Pancreas (tissue), 10 donors: Measurements from ENCODE around the gene TMEM45A. TPM values are rescaled to one million over a fixed set of nuclear protein-coding genes. Genes with fewer than 3 reads are reported as not detected.

Experiments
- ATAC-seq, 4 donors: fragments of 200-7000 bp; cut with Tn5 transposase; one replicate each; pipeline versions ENCODE4 v1.8.0 to v1.9.1; 2020; ENCODE audit warnings: mild to moderate bottlenecking in 4 of 4, moderate library complexity in 4 of 4
- DNase-seq, 6 donors: peaks; one replicate each; pipeline ENCODE4 v3.0.0-alpha.2; 2020
- FAIRE-seq: peaks from 2 replicates; lab custom pipeline; 2012; peaks lifted over from hg19 to GRCh38; lab: Jason Lieb, UNC
- H3K27ac ChIP-seq, 4 donors: fragments of 200-600 bp; sonication (generic); 1 replicate in 3 of 4; 2 replicates in 1 of 4; pipeline versions ENCODE4 v1.5.0 to v1.8.0; 2020
- H3K27me3 ChIP-seq, 4 donors: fragments of 200-600 bp; one replicate each; pipeline ENCODE4 v1.8.0; 2021
- H3K36me3 ChIP-seq, 3 donors: fragments of 200-600 bp; sonication (generic) in 1 of 3; one replicate each; pipeline versions ENCODE4 v1.5.0 to v1.8.0; 2020 to 2021
- H3K4me1 ChIP-seq, 3 donors: fragments of 200-600 bp; one replicate each; pipeline ENCODE4 v1.8.0; 2021
- H3K4me3 ChIP-seq, 4 donors: fragments of 200-600 bp; sonication (generic) in 2 of 4; one replicate each; pipeline versions ENCODE4 v1.5.0 to v1.8.0; 2020 to 2021
- H3K9me3 ChIP-seq, 4 donors: fragments of 200-600 bp; one replicate each; pipeline ENCODE4 v1.8.0; 2021
- intact Hi-C, 3 donors: fragments of 100-400 bp; cut with DNase I; formaldehyde crosslinking; loops; one replicate each; pipeline versions ENCODE4 v1.11.1 to v1.14.2; 2022
- polyA plus RNA-seq, 2 donors: library from polyadenylated mRNA; stranded (reverse); fragments of 200-250 nt; gene quantifications; one replicate each; pipeline ENCODE4 v1.2.3, GENCODE V29; 2013
- total RNA-seq, 6 donors: library from RNA; stranded (reverse); fragmentation: NEBNext Ultra II Directional in 4 of 6; extraction: Animal tissue kit (Norgen Biotek cat#: 25700) in 4 of 6; gene quantifications; one replicate each; pipeline versions ENCODE4 v1.2.1 to v1.2.4, GENCODE V29; 2021 to 2023
- TF ChIP-seq, protein P1 (sequence below), 4 donors: fragments of 200-600 bp; sonication (generic) in 3 of 4; IDR thresholded peaks; one replicate each; pipeline versions ENCODE4 v1.5.0 to v1.8.0; 2021; ENCODE audit warnings: antibody characterized with exemption in 4 of 4
- donor health status: healthy with polysubstance abuse.
- donor health status: DM: no; HTN: no; CAD: no; lungs with moderate emphysema.
- donor health status: DM: no; HTN: no; CAD: no.
- donor health status: control.
- donor health status: control.
- donor health status: Bipolar disorder and iron deficiency.
- donor health status: DM: yes; HTN: yes; CAD: no.
- donor health status: DM: no; HTN: no; CAD: no.
- donor health status: DM: no; HTN: no; CAD: no.
- donor health status: DM: yes; HTN: yes; CAD: no.

TMEM45A gene
- total and polyA plus RNA-seq, 8 donors = 4.2 to 15.1 (median 8.6) TPM

DNA sequence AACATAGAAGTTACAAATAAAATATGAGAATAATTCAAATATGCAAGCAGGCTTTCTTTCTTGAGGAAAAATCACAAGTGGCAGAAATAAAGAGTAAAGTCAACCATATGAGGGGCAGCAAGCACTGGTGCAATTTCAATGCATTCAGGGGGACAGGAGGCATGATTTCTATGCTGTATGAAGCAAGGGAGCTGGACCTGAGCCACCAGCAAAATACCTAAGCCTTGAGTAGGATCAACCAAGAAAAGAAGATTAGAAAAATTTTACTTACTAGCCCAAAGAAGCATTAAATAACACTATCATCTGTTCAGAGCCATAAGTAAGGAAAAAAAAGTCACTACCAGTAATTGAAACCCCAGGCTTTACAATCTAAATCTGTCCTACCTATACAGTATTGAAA is 123.3 kb downstream of the TMEM45A start:
- ATAC-seq = no peak
- no peak overlapping the region for H3K27ac ChIP-seq
- H3K9me3 ChIP-seq = no peaks in the 10 kb centered on the region
- intact Hi-C loops = no loop called here
- FAIRE-seq = no peak
- H3K36me3 ChIP-seq = no peaks in the 10 kb centered on the region
- DNase-seq = no peak
- no peak overlapping the region for H3K4me3 ChIP-seq
- H3K27me3 ChIP-seq = no peaks in the 10 kb centered on the region
- peaks cover 0 to 21% (median 9%) of the 10 kb centered on the region in 3 donors for H3K4me1 ChIP-seq
- TF ChIP-seq, protein P1, sequence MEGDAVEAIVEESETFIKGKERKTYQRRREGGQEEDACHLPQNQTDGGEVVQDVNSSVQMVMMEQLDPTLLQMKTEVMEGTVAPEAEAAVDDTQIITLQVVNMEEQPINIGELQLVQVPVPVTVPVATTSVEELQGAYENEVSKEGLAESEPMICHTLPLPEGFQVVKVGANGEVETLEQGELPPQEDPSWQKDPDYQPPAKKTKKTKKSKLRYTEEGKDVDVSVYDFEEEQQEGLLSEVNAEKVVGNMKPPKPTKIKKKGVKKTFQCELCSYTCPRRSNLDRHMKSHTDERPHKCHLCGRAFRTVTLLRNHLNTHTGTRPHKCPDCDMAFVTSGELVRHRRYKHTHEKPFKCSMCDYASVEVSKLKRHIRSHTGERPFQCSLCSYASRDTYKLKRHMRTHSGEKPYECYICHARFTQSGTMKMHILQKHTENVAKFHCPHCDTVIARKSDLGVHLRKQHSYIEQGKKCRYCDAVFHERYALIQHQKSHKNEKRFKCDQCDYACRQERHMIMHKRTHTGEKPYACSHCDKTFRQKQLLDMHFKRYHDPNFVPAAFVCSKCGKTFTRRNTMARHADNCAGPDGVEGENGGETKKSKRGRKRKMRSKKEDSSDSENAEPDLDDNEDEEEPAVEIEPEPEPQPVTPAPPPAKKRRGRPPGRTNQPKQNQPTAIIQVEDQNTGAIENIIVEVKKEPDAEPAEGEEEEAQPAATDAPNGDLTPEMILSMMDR (IDR thresholded peaks at IDR 0.05) = no peak

DNA sequence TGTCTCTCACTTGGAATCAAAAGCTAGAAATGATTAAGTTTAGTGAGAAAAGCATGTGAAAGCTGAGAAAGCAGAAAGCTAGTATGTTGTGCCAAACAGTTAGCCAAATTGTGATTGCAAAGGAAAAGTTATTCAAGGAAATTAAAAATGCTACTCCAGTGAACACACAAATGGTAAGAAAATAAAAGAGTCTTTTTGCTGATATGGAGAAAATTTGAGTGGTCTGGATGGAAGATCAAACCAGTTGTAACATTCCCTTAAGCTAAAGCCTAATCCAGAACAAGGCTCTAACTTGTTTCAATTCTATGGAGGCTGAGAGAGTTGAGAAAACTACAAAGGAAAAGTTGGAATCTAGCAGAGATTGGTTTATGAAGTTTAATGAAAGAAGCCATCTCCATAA is 128.8 kb downstream of the TMEM45A start:
- H3K36me3 ChIP-seq = no peaks in the 10 kb centered on the region
- DNase-seq (no peak), ATAC-seq (no peak), FAIRE-seq (no peak)
- H3K4me3 ChIP-seq = no peak overlapping the region
- no peaks in the 10 kb centered on the region for H3K9me3 ChIP-seq
- no peaks in the 10 kb centered on the region for H3K27me3 ChIP-seq
- H3K27ac ChIP-seq = no peak overlapping the region
- H3K4me1 ChIP-seq = no peaks in the 10 kb centered on the region
- intact Hi-C loops = no loop called here
- TF ChIP-seq, protein P1 (IDR thresholded peaks at IDR 0.05) = no peak

Other genes with a start within 250 kb of the TMEM45A start
- 10 to 100 TPM; 19.5 to 31.3 (median 23.4) TPM for gene TBC1D23, start 231.6 kb upstream of the TMEM45A start, total RNA-seq
- gene TBC1D23, start 231.6 kb upstream of the TMEM45A start, polyA plus RNA-seq = 10 to 100 TPM; 10.9 to 15.1 TPM
- gene NIT2, start 157.9 kb upstream of the TMEM45A start, total RNA-seq = 10 to 100 TPM; 14.2 to 23.4 (median 17.2) TPM
- 10 to 100 TPM; 19.6 to 38.6 TPM for gene NIT2, start 157.9 kb upstream of the TMEM45A start, polyA plus RNA-seq
- gene TOMM70, start 91.5 kb upstream of the TMEM45A start, total RNA-seq = 10 to 100 TPM; 16.5 to 26.3 (median 18.4) TPM
- 10 to 100 TPM in 1 of 2 donors, 1 to 10 TPM in 1; 8.4 to 13.1 TPM for gene TOMM70, start 91.5 kb upstream of the TMEM45A start, polyA plus RNA-seq
- 1 to 10 TPM; 1.1 to 2.4 (median 1.5) TPM for gene LNP1, start 91.1 kb upstream of the TMEM45A start, total RNA-seq
- gene LNP1, start 91.1 kb upstream of the TMEM45A start, polyA plus RNA-seq = 1 to 10 TPM; 1.1 to 2.3 TPM
- under 1 TPM in 1 of 6 donors, not detected in 5; 0.12 TPM for gene ADGRG7, start 117.0 kb downstream of the TMEM45A start, total RNA-seq
- not detected for gene ADGRG7, start 117.0 kb downstream of the TMEM45A start, polyA plus RNA-seq
- gene TFG, start 216.9 kb downstream of the TMEM45A start, total RNA-seq = 10 to 100 TPM; 28.5 to 48.9 (median 38.6) TPM
- gene TFG, start 216.9 kb downstream of the TMEM45A start, polyA plus RNA-seq = 10 to 100 TPM; 30.0 to 49.5 TPM